Peyer's patch (tissue), 4 donors: ENCODE results near the gene STK32C.

Source experiments
- POLR2A ChIP-seq, 2 donors: fragments of 450-650 bp; IDR thresholded peaks; one replicate each; pipeline ENCODE4 v1.5.1; 2017; ENCODE audit warnings: antibody characterized with exemption in 2 of 2, mild to moderate bottlenecking in 2 of 2, moderate library complexity in 2 of 2
- TF ChIP-seq, protein P1 (sequence below), 6 experiments: fragments of 450-650 bp in 4 of 6; fragments of 200-600 bp in 2 of 6; sonication (generic) in 1 of 6; IDR thresholded peaks; one replicate each; pipeline ENCODE4 v1.5.1; 2017 to 2019; ENCODE audit warnings: antibody characterized with exemption in 6 of 6, mild to moderate bottlenecking in 3 of 6, moderate library complexity in 1 of 6

DNA sequence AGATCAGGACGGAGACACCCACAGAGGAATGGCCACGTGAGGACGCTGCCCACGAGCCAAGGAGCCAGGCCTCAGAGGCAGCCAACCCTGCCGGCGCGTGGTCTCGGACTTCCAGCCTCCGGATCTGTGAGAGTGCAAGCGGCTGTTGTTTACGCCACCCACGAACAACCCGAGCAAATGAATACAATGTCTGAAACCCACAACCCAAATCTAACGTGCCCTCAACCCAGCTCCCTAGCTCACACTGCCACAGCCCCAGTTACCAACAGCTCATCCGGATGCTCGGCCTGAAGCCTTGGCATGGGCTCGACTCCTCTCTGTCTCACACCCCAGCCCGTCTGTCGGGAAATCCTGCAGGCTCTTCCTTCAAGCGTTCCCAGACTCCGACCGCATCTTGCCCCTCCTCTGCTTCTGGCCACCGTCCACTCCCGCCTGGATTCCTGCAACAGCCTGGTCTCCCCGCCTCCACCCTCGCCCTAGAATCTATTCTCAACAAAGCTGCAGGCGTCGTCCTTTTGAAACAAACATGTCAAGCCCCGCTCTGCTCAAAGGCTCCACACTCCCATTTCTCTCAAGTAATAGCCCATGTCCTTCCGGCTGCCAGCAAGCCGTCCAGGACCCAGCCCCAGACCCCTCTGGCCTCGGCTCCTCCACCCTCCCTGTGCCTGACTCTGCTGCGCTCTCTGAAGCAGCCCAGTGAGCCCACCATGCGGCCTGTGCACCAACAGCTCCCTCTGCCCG lies 35.3 kb downstream of the STK32C start:
- TF ChIP-seq, protein P1, sequence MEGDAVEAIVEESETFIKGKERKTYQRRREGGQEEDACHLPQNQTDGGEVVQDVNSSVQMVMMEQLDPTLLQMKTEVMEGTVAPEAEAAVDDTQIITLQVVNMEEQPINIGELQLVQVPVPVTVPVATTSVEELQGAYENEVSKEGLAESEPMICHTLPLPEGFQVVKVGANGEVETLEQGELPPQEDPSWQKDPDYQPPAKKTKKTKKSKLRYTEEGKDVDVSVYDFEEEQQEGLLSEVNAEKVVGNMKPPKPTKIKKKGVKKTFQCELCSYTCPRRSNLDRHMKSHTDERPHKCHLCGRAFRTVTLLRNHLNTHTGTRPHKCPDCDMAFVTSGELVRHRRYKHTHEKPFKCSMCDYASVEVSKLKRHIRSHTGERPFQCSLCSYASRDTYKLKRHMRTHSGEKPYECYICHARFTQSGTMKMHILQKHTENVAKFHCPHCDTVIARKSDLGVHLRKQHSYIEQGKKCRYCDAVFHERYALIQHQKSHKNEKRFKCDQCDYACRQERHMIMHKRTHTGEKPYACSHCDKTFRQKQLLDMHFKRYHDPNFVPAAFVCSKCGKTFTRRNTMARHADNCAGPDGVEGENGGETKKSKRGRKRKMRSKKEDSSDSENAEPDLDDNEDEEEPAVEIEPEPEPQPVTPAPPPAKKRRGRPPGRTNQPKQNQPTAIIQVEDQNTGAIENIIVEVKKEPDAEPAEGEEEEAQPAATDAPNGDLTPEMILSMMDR (IDR thresholded peaks at IDR 0.05), result no peak
- TF ChIP-seq POLR2A (IDR thresholded peaks at IDR 0.05), result no peak
